Body of pancreas (tissue), 4 donors: Measurements from ENCODE around the gene RRM2. TPM values are rescaled to one million over a fixed set of nuclear protein-coding genes. Genes with fewer than 3 reads are reported as not detected.

ENCODE experiments used
- ATAC-seq: fragments of 150-250 bp; one replicate; pipeline ENCODE4 v1.9.1; 2016
- DNase-seq, 4 donors: peaks; one replicate each; pipeline ENCODE4 v3.0.0-alpha.2; 2019
- H3K27ac ChIP-seq, 4 donors: fragments of 200-600 bp; sonication (generic); 1 replicate in 3 of 4; 2 replicates in 1 of 4; pipeline versions ENCODE4 v1.5.1 to v1.6.1; 2016 to 2019; ENCODE audit warnings: mild to moderate bottlenecking in 1 of 4, mixed read lengths in 1 of 4, moderate library complexity in 1 of 4
- H3K27me3 ChIP-seq, 2 donors: fragments of 200-600 bp; sonication (generic); one replicate each; pipeline ENCODE4 v1.6.0; 2016; ENCODE audit warnings: mild to moderate bottlenecking in 1 of 2
- H3K36me3 ChIP-seq, 2 donors: fragments of 200-600 bp; sonication (generic); replicated peaks in 1 of 2; 2 replicates each; pipeline ENCODE4 v1.5.1; 2016; ENCODE audit warnings: low read depth in 2 of 2; ENCODE audit not compliant: insufficient read depth in 1 of 2
- H3K4me1 ChIP-seq: fragments of 200-600 bp; sonication (generic); one replicate; pipeline ENCODE4 v1.6.0; 2016
- H3K4me3 ChIP-seq, 2 donors: fragments of 200-600 bp; sonication (generic); 1 replicate in 1 of 2; 2 replicates in 1 of 2; pipeline ENCODE4 v1.5.1; 2016 to 2019
- H3K9me3 ChIP-seq, 3 donors: fragments of 200-600 bp; sonication (generic); 1 replicate in 2 of 3; 2 replicates in 1 of 3; pipeline ENCODE4 v1.5.1; 2016
- CTCF ChIP-seq, 7 experiments: fragments of 450-650 bp in 4 of 7; fragments of 200-600 bp in 3 of 7; sonication (generic) in 3 of 7; IDR thresholded peaks; one replicate each; pipeline ENCODE4 v1.5.1; 2016 to 2019; ENCODE audit warnings: antibody characterized with exemption in 7 of 7
- POLR2A ChIP-seq, 3 donors: fragments of 450-650 bp; IDR thresholded peaks; one replicate each; pipeline ENCODE4 v1.6.1; 2016; ENCODE audit warnings: antibody characterized with exemption in 3 of 3, mild to moderate bottlenecking in 2 of 3
- WGBS, 2 donors: methylation state at CpG; one replicate each; pipeline ENCODE4 v1.1.5; 2017; 5-methylcytosine and 5-hydroxymethylcytosine counted together
- intact Hi-C: fragments of 100-400 bp; cut with DNase I; formaldehyde crosslinking; loops from one replicate; pipeline ENCODE4 v1.15.1; 2023
- total RNA-seq, 2 donors: library from RNA; depleted of rRNA; stranded (reverse); fragments of >200 nt; gene quantifications; one replicate each; pipeline ENCODE4 v1.1.0, GENCODE V29; 2016

Gene RRM2
- total RNA-seq, 2 donors from 2014 or later: not detected

GRCh38 chr2:10150436-10150835 lies 27.9 kb downstream of the RRM2 start:
- TF ChIP-seq POLR2A (IDR thresholded peaks at IDR 0.05): no peak
- no peak for TF ChIP-seq CTCF (IDR thresholded peaks at IDR 0.05)
- H3K27ac ChIP-seq: no peak overlapping the region
- 93% methylated on average over 5 of the region's 5 CpGs for WGBS, 2 donors
- H3K9me3 ChIP-seq: no peaks in the 10 kb centered on the region
- no peaks in the 10 kb centered on the region for H3K4me1 ChIP-seq
- no peaks in the 10 kb centered on the region for H3K36me3 ChIP-seq
- intact Hi-C loops: no loop called here
- DNase-seq (no peak), ATAC-seq (no peak)
- H3K4me3 ChIP-seq: no peak overlapping the region
- H3K27me3 ChIP-seq: no peaks in the 10 kb centered on the region

GRCh38 chr2:10151462-10151861 lies 28.9 kb downstream of the RRM2 start:
- ATAC-seq (no peak), DNase-seq (no peak)
- intact Hi-C loops: no loop called here
- Histone ChIP-seq H3K36me3 (no peaks in the 10 kb centered on the region), H3K4me1 (no peaks in the 10 kb centered on the region), H3K4me3 (no peak overlapping the region), H3K9me3 (no peaks in the 10 kb centered on the region), H3K27ac (no peak overlapping the region), H3K27me3 (no peaks in the 10 kb centered on the region)
- no peak for TF ChIP-seq CTCF (IDR thresholded peaks at IDR 0.05)
- TF ChIP-seq POLR2A (IDR thresholded peaks at IDR 0.05): no peak
- WGBS, 2 donors: 92 to 98% methylated on average over 4 to 5 of the region's 5 CpGs

- Histone ChIP-seq H3K9me3 (no peaks in the 10 kb centered on the region), H3K36me3 (no peaks in the 10 kb centered on the region), H3K4me3 (no peak overlapping the region), H3K4me1 (no peaks in the 10 kb centered on the region), H3K27ac (no peak overlapping the region), H3K27me3 (no peaks in the 10 kb centered on the region)
- no peak for ATAC-seq
- no peak for DNase-seq
- WGBS, 2 donors: 95 to 96% methylated on average over 4 of the region's 4 CpGs
- intact Hi-C loops: no loop called here
- TF ChIP-seq CTCF (IDR thresholded peaks at IDR 0.05): no peak
- no peak for TF ChIP-seq POLR2A (IDR thresholded peaks at IDR 0.05)
These were observed 34.8 kb downstream of the RRM2 start for GRCh38 chr2:10157293-10157692.

GRCh38 chr2:10158681-10159080 lies 36.1 kb downstream of the RRM2 start:
- intact Hi-C loops: no loop called here
- Histone ChIP-seq H3K27ac (no peak overlapping the region), H3K27me3 (no peaks in the 10 kb centered on the region), H3K9me3 (no peaks in the 10 kb centered on the region), H3K4me1 (no peaks in the 10 kb centered on the region), H3K36me3 (no peaks in the 10 kb centered on the region), H3K4me3 (no peak overlapping the region)
- 89 to 93% methylated on average over 11 of the region's 11 CpGs for WGBS, 2 donors
- no peak for TF ChIP-seq POLR2A (IDR thresholded peaks at IDR 0.05)
- TF ChIP-seq CTCF (IDR thresholded peaks at IDR 0.05): no peak
- ATAC-seq (no peak), DNase-seq (no peak)

- Histone ChIP-seq H3K36me3 (no peaks in the 10 kb centered on the region), H3K4me3 (no peak overlapping the region), H3K27me3 (no peaks in the 10 kb centered on the region), H3K27ac (no peak overlapping the region), H3K9me3 (no peaks in the 10 kb centered on the region), H3K4me1 (no peaks in the 10 kb centered on the region)
- no peak for TF ChIP-seq POLR2A (IDR thresholded peaks at IDR 0.05)
- intact Hi-C loops: no loop called here
- ATAC-seq (no peak), DNase-seq (no peak)
- 88 to 94% methylated on average over 6 of the region's 6 CpGs for WGBS, 2 donors
These were observed 36.5 kb downstream of the RRM2 start for GRCh38 chr2:10159086-10159485.
